Lower leg skin (tissue), 3 donors: ENCODE data around the gene ENPP3.

ENCODE experiments used
- CTCF ChIP-seq, 3 donors: fragments of 450-650 bp; IDR thresholded peaks; one replicate each; pipeline ENCODE4 v1.5.1; 2016; ENCODE audit warnings: antibody characterized with exemption in 3 of 3, mild to moderate bottlenecking in 3 of 3, moderate library complexity in 2 of 3
- POLR2A ChIP-seq, 2 donors: fragments of 450-650 bp; IDR thresholded peaks; one replicate each; pipeline ENCODE4 v1.6.1; 2016 to 2017; ENCODE audit warnings: antibody characterized with exemption in 2 of 2, mild to moderate bottlenecking in 1 of 2, moderate library complexity in 1 of 2

- TF ChIP-seq CTCF (IDR thresholded peaks at IDR 0.05) (no peak), POLR2A (IDR thresholded peaks at IDR 0.05) (no peak)
These were observed 132.5 kb downstream of the ENPP3 start for GRCh38 chr6:131769385-131770141.
